ENCODE measurements around the gene SUDS3. TPM values are rescaled to one million over a fixed set of nuclear protein-coding genes. Genes with fewer than 3 reads are reported as not detected.

SUDS3 gene
- total RNA-seq, 1 experiment from 2014 or later: 50.5 TPM

- Histone ChIP-seq H3K4me1 (ENCODE audit: insufficient read depth, low read length) (no peaks in the 10 kb centered on the region), H3K56ac (ENCODE audit: insufficient read length, low read depth, low read length) (no peak overlapping the region), H2BK120ac (ENCODE audit: low read depth, low read length, poor library complexity, severe bottlenecking) (no peak overlapping the region), H3K18ac (ENCODE audit: insufficient read length, low read depth, low read length) (no peak overlapping the region), H3K4me2 (ENCODE audit: insufficient read depth, insufficient read length, low read length) (no peak overlapping the region), H4K5ac (ENCODE audit: insufficient read length, low read depth, low read length) (no peak overlapping the region), H4K91ac (ENCODE audit: insufficient read length, low read depth, low read length) (no peak overlapping the region), H2BK5ac (ENCODE audit: insufficient read length, low read length) (no peak overlapping the region), H3K79me2 (ENCODE audit: insufficient read depth, low read length) (no peaks in the 10 kb centered on the region), H3K27me3 (ENCODE audit: insufficient read depth, low read length) (no peaks in the 10 kb centered on the region), H2BK15ac (ENCODE audit: low read depth, low read length) (no peak overlapping the region), H3K14ac (ENCODE audit: insufficient read depth, low read length) (no peak overlapping the region), H3K79me1 (ENCODE audit: insufficient read depth, low read depth, low read length, poor library complexity, severe bottlenecking) (no peaks in the 10 kb centered on the region), H3K9me3 (ENCODE audit: control insufficient read depth, low read depth, low read length) (no peaks in the 10 kb centered on the region), H3T11ph (ENCODE audit: low read length) (no peak overlapping the region), H3K23me2 (ENCODE audit: insufficient read length, low read depth, low read length, poor library complexity, severe bottlenecking) (no peaks in the 10 kb centered on the region), H2BK12ac (ENCODE audit: insufficient read length, low read depth, low read length) (no peak overlapping the region), H3K4ac (ENCODE audit: low read depth, low read length) (no peak overlapping the region), H2AK5ac (ENCODE audit: insufficient read length, low read length) (no peak overlapping the region), H4K20me1 (ENCODE audit: control insufficient read depth, insufficient read depth, insufficient read length) (no peaks in the 10 kb centered on the region), H2AFZ (ENCODE audit: low read length) (no peak overlapping the region), H3K23ac (ENCODE audit: insufficient read length, low read depth, low read length) (no peak overlapping the region), H3K9ac (ENCODE audit: extremely low read depth, insufficient read length, low read length) (no peak overlapping the region), H3K27ac (ENCODE audit: insufficient read length, low read depth, low read length) (no peak overlapping the region), H4K8ac (replicated peaks; ENCODE audit: insufficient read length, low read depth, low read length) (no peak overlapping the region), H2BK20ac (ENCODE audit: low read depth, low read length, poor library complexity, severe bottlenecking) (no peak overlapping the region)
- WGBS (ENCODE audit: extremely low coverage, insufficient read length, low lambda C conversion rate): no CpG with 5 or more reads among the region's 4 CpGs
- H3K27ac Mint-ChIP-seq: no peak overlapping the region
- TF ChIP-seq CTCF (conservative IDR thresholded peaks at IDR 0.05): no peak
- DNase-seq: no peak
- no peaks in the 10 kb centered on the region for H3K27me3 Mint-ChIP-seq (ENCODE audit: low read depth)
- no peaks in the 10 kb centered on the region for H3K36me3 Mint-ChIP-seq (ENCODE audit: insufficient read depth in 1 of 3, low read depth in 3 of 3)
- H3K4me3 Mint-ChIP-seq: no peak overlapping the region
- no peaks in the 10 kb centered on the region for H3K4me1 Mint-ChIP-seq
- H3K9me3 Mint-ChIP-seq: peaks cover 5 to 7% of the 10 kb centered on the region in 2 experiments; a peak in 1 of 5 replicates
These were observed 70.8 kb downstream of the SUDS3 start for GRCh38 chr12:118447181-118447580.
